IMR-90 (cell line): ENCODE measurements around the gene GLIS1. TPM values are rescaled to one million over a fixed set of nuclear protein-coding genes. Genes with fewer than 3 reads are reported as not detected.

Source experiments
- ATAC-seq: fragments of 200-7000 bp; cut with Tn5 transposase; 2 replicates; pipeline ENCODE4 v1.9.1; 2020; ENCODE audit warnings: low read depth, mild to moderate bottlenecking, moderate library complexity
- BruUV-seq: library from RNA; stranded (reverse); fragments of 400-500 nt; replicated peaks from 2 replicates; lab custom pipeline; 2021; lab: Mats Ljungman, UMichigan
- CTCF ChIA-PET: fragments of 300-600 bp; formaldehyde crosslinking; extraction: SDS; loops from one replicate; lab custom pipeline; 2021; ENCODE audit warnings: antibody characterized with exemption; lab: Yijun Ruan, JAX
- POLR2A ChIA-PET: fragments of 300-600 bp; sonication (Branson Sonifier 250); formaldehyde crosslinking; loops from one replicate; lab custom pipeline; 2022; ENCODE audit warnings: antibody characterized with exemption; ENCODE audit not compliant: unreplicated experiment; lab: Charles Lee
- DNase-seq: peaks from one replicate; pipeline ENCODE4 v3.0.0; 2013
- H2AFZ ChIP-seq: replicated peaks from 2 replicates; pipeline ENCODE3; 2013; ENCODE audit warnings: low read length, mild to moderate bottlenecking; ENCODE audit not compliant: poor library complexity
- H2AK5ac ChIP-seq: 2 replicates; pipeline ENCODE4 v1.6.1; 2013; ENCODE audit warnings: low read depth, low read length, inconsistent platforms
- H2AK9ac ChIP-seq: replicated peaks from 2 replicates; pipeline ENCODE3; 2013; ENCODE audit warnings: mild to moderate bottlenecking, low read depth, low read length, moderate library complexity; ENCODE audit not compliant: poor library complexity
- H2BK120ac ChIP-seq: 2 replicates; pipeline ENCODE4 v1.6.1; 2013; ENCODE audit warnings: low read depth, low read length, inconsistent platforms
- H2BK15ac ChIP-seq: 3 replicates; pipeline ENCODE4 v1.6.1; 2013; ENCODE audit warnings: low read depth, low read length, inconsistent platforms
- H2BK20ac ChIP-seq: 2 replicates; pipeline ENCODE4 v1.6.1; 2013; ENCODE audit warnings: low read depth, mild to moderate bottlenecking, inconsistent platforms, low read length, moderate library complexity
- H2BK5ac ChIP-seq: 2 replicates; pipeline ENCODE4 v1.6.1; 2013; ENCODE audit warnings: mild to moderate bottlenecking, low read depth, low read length, inconsistent platforms; ENCODE audit not compliant: poor library complexity, severe bottlenecking
- H3K14ac ChIP-seq: replicated peaks from 2 replicates; pipeline ENCODE4 v1.6.1; 2013; ENCODE audit warnings: low read depth, low read length, inconsistent platforms
- H3K18ac ChIP-seq: 2 replicates; pipeline ENCODE4 v1.6.1; 2013; ENCODE audit warnings: low read depth, low read length, control low read depth
- H3K23ac ChIP-seq: 2 replicates; pipeline ENCODE4 v1.6.1; 2013; ENCODE audit warnings: low read depth, low read length, inconsistent platforms
- H3K27ac ChIP-seq: 2 replicates; pipeline ENCODE4 v1.5.1; 2013; ENCODE audit warnings: mild to moderate bottlenecking, control low read depth, low read length; ENCODE audit not compliant: insufficient read depth
- H3K27me3 ChIP-seq: 2 replicates; pipeline ENCODE4 v1.6.1; 2013; ENCODE audit warnings: low read length; ENCODE audit not compliant: control insufficient read depth, insufficient read depth
- H3K36me3 ChIP-seq: 2 replicates; pipeline ENCODE4 v1.6.1; 2013; ENCODE audit warnings: low read length, mixed read lengths; ENCODE audit not compliant: control insufficient read depth, insufficient read depth
- H3K4ac ChIP-seq: 2 replicates; pipeline ENCODE4 v1.6.1; 2013; ENCODE audit warnings: low read depth, low read length, inconsistent platforms
- H3K4me1 ChIP-seq: 2 replicates; pipeline ENCODE4 v1.6.1; 2013; ENCODE audit warnings: low read length, mixed read lengths; ENCODE audit not compliant: control insufficient read depth, insufficient read depth
- H3K4me2 ChIP-seq: 2 replicates; pipeline ENCODE4 v1.6.1; 2013; ENCODE audit warnings: low read depth, mild to moderate bottlenecking, control low read depth, low read length, moderate library complexity
- H3K4me3 ChIP-seq: 2 replicates; pipeline ENCODE4 v1.5.1; 2013; ENCODE audit warnings: low read depth, mild to moderate bottlenecking, control low read depth, low read length, moderate library complexity; ENCODE audit not compliant: insufficient read depth
- H3K56ac ChIP-seq: 2 replicates; pipeline ENCODE4 v1.6.1; 2013; ENCODE audit warnings: low read length, inconsistent platforms; ENCODE audit not compliant: insufficient read depth; ENCODE audit errors: extremely low read depth
- H3K79me1 ChIP-seq, 2 experiments: 2 replicates each; pipeline ENCODE4 v1.6.1; 2013; ENCODE audit warnings: low read length in 2 of 2, inconsistent platforms in 1 of 2, low read depth in 1 of 2
- H3K9ac ChIP-seq: 2 replicates; pipeline ENCODE4 v1.6.1; 2013; ENCODE audit warnings: low read depth, low read length, control low read depth
- H3K9me1 ChIP-seq: 2 replicates; pipeline ENCODE4 v1.6.1; 2013; ENCODE audit warnings: low read length, inconsistent platforms; ENCODE audit not compliant: insufficient read depth
- H3K9me3 ChIP-seq: 2 replicates; pipeline ENCODE4 v1.6.1; 2013; ENCODE audit warnings: low read length; ENCODE audit not compliant: control insufficient read depth, insufficient read depth
- H4K20me1 ChIP-seq: 2 replicates; pipeline ENCODE4 v1.6.1; 2013; ENCODE audit warnings: low read length, inconsistent platforms; ENCODE audit not compliant: insufficient read depth
- H4K5ac ChIP-seq: 2 replicates; pipeline ENCODE4 v1.6.1; 2013; ENCODE audit warnings: mild to moderate bottlenecking, low read depth, low read length, control low read depth
- H4K8ac ChIP-seq, 2 experiments: 2 replicates each; pipeline ENCODE4 v1.6.1; 2013; ENCODE audit warnings: low read depth in 2 of 2, low read length in 2 of 2, control low read depth in 1 of 2, inconsistent platforms in 1 of 2
- H4K91ac ChIP-seq: 2 replicates; pipeline ENCODE4 v1.6.1; 2013; ENCODE audit warnings: low read depth, low read length, inconsistent platforms; ENCODE audit not compliant: insufficient read depth
- BHLHE40 ChIP-seq: fragments of 150-350 bp; IDR thresholded peaks from 2 replicates; pipeline ENCODE4 v1.6.1; 2016; ENCODE audit warnings: mild to moderate bottlenecking, low read depth, low read length
- MAZ ChIP-seq: IDR thresholded peaks from 2 replicates; pipeline ENCODE4 v1.6.1; 2012; ENCODE audit warnings: low read depth, mild to moderate bottlenecking, low read length, improper control_type of control experiment, moderate library complexity, borderline replicate concordance
- MXI1 ChIP-seq: IDR thresholded peaks from 2 replicates; pipeline ENCODE4 v1.6.1; 2012; ENCODE audit warnings: low read depth, mild to moderate bottlenecking, low read length, moderate library complexity, borderline replicate concordance
- POLR2A ChIP-seq: IDR thresholded peaks from 2 replicates; pipeline ENCODE4 v1.6.1; 2012; ENCODE audit warnings: mild to moderate bottlenecking, low read depth, low read length
- WGBS, 2 experiments: methylation state at CpG; one replicate each; pipeline versions ENCODE4 v1.1.5 to v1.1.7; 2013; ENCODE audit warnings: missing lambda C conversion rate in 2 of 2; ENCODE audit not compliant: insufficient read length in 1 of 2; ENCODE audit errors: extremely low coverage in 2 of 2; 5-methylcytosine and 5-hydroxymethylcytosine counted together
- dilution Hi-C: fragments of 300-500 bp; cut with HindIII; formaldehyde crosslinking; loops from one replicate; pipeline ENCODE4 v1.14.3; 2018; ENCODE audit warnings: low sequenced_read_pairs; ENCODE audit not compliant: unreplicated experiment
- in situ Hi-C: fragments of 300-500 bp; cut with MboI; formaldehyde crosslinking; loops from 3 replicates; pipeline ENCODE4 v1.14.3; 2019; ENCODE audit warnings: low sequenced_read_pairs, inconsistent platforms, mixed read lengths
- intact Hi-C: fragments of 100-400 bp; cut with micrococcal nuclease; formaldehyde crosslinking; loops from 2 replicates; pipeline ENCODE4 v1.10.0; 2022
- polyA plus RNA-seq, 3 experiments: library from polyadenylated mRNA; depleted of rRNA; stranded (reverse); fragments of >200 nt; gene quantifications; 2 replicates each; pipeline ENCODE4 v1.2.3, GENCODE V29; 2012; ENCODE audit warnings: low replicate concordance in 1 of 3
- total RNA-seq: library from RNA; depleted of rRNA; stranded (reverse); fragments of >200 nt; gene quantifications from 2 replicates; pipeline ENCODE4 v1.2.3, GENCODE V29; 2012

Gene GLIS1
- total and polyA plus RNA-seq, 2 of the 4 experiments (the other 2 are of a cell fraction): 0.18 to 2.3 TPM

DNA sequence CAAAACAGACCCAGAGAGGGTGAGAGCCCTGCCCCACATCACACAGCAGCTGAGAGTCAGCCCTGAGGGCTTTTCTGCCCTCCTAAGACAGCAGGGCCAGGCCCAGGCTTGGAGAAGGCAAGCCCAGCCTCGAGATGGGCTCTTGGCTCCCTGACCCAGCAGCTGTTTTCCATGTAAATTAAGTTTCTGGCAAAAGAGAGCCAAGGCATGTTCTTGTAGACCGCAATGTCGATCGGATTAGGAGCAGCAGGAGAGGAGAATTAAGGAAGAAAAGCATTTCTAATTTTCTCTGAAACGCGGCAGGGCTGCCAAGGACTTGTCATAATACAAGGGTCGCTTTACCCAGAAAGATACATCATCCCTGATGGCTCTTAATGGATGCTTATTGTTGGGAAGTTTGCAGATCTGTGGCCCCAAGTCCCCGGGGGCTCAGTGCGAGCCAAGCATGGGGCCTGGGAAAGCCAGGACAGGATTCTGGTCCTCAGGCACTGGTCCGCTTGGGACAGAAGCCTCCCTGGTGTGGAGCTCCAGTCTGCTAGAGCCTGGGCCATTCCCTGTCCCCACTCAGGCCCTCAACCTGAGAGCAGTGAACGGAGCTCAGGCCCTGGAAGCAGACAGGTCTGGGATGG, 216.9 kb downstream of the GLIS1 start:
- Histone ChIP-seq H3K18ac (no peak overlapping the region), H2AK9ac (no peak overlapping the region), H2AK5ac (no peak overlapping the region), H4K8ac (no peak overlapping the region), H3K27ac (no peak overlapping the region), H2BK120ac (no peak overlapping the region), H3K36me3 (peaks cover 2% of the 10 kb centered on the region; the same call in 1 of the 2 replicates), H3K9me1 (peaks cover 9% of the 10 kb centered on the region), H3K9ac (no peak overlapping the region), H3K23ac (no peak overlapping the region), H3K9me3 (no peaks in the 10 kb centered on the region), H3K14ac (no peak overlapping the region), H3K4me2 (no peak overlapping the region), H3K27me3 (no peaks in the 10 kb centered on the region), H3K4me3 (no peak overlapping the region), H4K5ac (no peak overlapping the region), H4K20me1 (no peaks in the 10 kb centered on the region), H3K4ac (no peak overlapping the region), H3K4me1 (peaks cover 18% of the 10 kb centered on the region), H2BK15ac (no peak overlapping the region), H2BK20ac (no peak overlapping the region), H3K56ac (no peak overlapping the region), H2AFZ (no peak overlapping the region), H4K91ac (no peak overlapping the region), H2BK5ac (no peak overlapping the region), H3K79me1 (no peaks in the 10 kb centered on the region; a peak in 1 of 4 replicates)
- ChIA-PET POLR2A (no interaction called here), CTCF (no interaction called here)
- no peak for TF ChIP-seq MXI1
- no peak for TF ChIP-seq BHLHE40
- no peak for TF ChIP-seq POLR2A
- TF ChIP-seq MAZ: no peak
- ATAC-seq (no peak), DNase-seq (no peak)
- no TSS peak for BruUV-seq
- dilution Hi-C loops: no loop called here
- intact Hi-C loops: no loop called here
- in situ Hi-C loops: no loop called here
- WGBS, 2 experiments: 20% methylated on average over 2 of the region's 11 CpGs; no CpG with 5 or more reads in 1 of the 2 experiments
